Dedifferentiated amniotic fluid mesenchymal stem cell (primary cell): Measurements from ENCODE around the gene FAM24A.
"Not testable (repeated sequence)": the region's sequence is repeated elsewhere in the genome, so short reads cannot be mapped to it uniquely, and the experiment has no call there.

Source experiments
- DNase-seq: peaks from one replicate; pipeline ENCODE4 v3.0.0-alpha.2; 2016; ENCODE audit errors: extremely low spot score

Gene FAM24A

DNA sequence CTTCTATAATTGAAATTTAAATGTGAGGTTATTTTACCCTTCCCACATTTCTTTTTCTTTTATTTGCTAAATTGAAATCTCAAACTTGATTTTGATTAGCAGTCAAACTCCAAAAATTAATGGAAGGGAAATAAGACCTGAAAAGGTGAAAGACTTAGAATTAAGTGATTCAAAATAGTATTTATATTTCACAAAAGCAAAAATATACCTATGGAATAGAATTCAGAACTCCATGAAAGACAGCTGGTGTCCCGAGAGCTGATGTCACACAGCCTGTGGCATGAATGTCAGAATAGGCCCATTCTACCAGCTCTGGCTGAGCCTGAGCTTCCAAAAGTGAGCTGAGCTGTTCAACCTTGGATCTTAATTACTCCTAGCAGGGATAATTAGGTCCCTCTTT is at the start of gene FAM24A:
Gene FAM24A (plus strand): TSS at position 301 of the 400 bp plus-strand sequence. CDS start 1,025 bp downstream, outside the sequence.
- DNase-seq = no peak

DNA sequence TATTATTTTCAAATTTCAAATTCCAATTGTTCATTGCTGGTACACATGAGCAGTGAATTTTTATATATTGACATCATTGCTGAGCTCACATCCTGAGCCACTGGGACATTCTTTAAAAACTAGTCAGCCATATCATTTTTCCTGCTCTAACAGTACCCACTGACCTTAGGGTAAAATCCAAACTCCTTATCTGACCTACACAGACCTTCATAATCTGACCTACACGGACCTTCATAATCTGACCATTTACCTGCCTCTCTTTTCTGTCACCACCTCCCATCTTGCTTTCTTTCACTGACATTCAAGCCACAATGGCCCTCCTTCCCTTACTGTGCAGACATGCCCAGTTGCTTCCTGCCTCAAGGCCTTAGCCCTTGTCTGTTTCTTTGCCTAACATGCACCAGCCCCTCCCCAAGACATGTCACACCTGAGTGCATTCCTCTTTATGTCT is 48.7 kb upstream of the FAM24A start:
- DNase-seq = peak; percentile 42

DNA sequence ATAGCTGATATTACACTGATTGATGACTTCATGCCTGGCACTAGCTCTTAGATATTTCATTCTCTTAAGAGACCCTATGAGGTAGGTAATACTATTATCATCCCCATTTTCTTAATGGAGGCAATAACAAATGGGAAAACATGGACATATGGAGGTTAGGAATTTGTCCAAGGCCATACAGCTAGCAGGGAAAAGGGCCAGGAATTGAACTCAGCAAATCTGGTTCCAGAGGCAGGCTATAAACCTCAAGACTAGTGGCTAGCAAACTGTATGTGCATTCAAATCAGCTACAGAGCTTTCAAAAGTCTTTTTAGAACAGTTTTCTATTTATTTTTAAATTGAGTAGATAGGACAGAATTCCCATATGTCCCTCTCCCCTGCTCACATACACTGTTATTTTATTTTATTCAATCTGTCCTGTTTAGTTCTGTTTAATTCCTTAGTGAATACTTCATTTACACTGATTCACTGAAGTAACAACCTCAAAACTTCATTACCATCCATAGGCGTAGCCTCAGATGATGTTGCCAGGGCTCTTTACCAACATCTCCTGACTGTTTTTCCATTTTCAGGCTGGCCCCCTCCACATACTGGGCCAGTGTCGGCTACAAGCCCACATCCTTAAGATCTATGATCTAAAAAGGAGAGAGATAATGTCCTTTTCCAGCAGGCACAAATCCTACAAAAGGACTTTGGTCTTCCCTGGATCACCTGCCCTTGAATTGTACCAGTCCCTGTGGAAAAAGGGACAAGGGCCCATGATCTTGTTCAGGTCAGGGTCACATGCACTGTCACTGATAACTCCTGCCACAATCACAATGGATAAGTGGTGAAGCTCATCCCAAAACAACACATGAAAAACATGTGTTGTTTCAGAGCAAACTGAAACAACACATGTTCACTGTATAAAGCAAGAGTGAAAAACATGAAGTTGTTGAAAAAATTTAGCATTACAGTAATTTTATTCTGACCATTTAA is 46.9 kb upstream of the FAM24A start:
- no peak for DNase-seq

- DNase-seq = no peak
These were observed 46.2 kb upstream of the FAM24A start for GRCh38 chr10:122864194-122864592.

GRCh38 chr10:122864901-122865300 is 45.5 kb upstream of the FAM24A start:
- DNase-seq = peak; percentile 27

- DNase-seq = not testable (repeated sequence)
These were observed 43.5 kb upstream of the FAM24A start for GRCh38 chr10:122866757-122867482.

GRCh38 chr10:122868768-122869167 is 41.6 kb upstream of the FAM24A start:
- DNase-seq = not testable (repeated sequence)

- DNase-seq = not testable (repeated sequence)
These were observed 38.5 kb upstream of the FAM24A start for GRCh38 chr10:122871947-122872346.

DNA sequence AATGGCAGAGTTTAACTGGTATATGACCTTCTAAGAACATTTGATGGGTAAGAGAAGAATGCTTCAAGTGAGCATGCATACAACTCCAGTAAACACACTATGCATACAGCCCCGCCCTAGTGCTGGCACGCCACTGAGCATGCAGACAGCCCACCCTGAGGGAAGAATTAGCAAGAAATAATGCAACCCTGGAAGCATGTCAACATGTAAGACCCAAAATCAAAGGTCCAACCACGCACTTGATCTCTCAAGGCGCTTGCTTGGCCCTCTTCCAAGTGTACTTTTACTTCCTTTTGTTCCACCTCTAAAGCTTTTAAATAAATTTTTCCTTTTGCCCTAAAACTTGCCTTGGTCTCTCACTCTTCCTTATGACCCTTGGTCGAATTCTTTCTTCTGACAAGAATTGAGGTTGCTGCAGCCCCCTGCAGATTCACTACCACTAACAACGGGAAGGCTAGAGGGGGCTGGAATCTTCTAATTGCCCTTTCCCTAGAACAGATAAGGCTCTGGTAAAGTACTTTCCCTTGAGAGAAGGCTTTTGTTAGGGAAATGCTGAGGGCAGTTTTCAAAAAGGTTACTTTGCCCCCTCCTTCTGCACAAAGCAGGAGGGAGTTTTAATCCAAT is 34.5 kb upstream of the FAM24A start:
- no peak for DNase-seq

DNA sequence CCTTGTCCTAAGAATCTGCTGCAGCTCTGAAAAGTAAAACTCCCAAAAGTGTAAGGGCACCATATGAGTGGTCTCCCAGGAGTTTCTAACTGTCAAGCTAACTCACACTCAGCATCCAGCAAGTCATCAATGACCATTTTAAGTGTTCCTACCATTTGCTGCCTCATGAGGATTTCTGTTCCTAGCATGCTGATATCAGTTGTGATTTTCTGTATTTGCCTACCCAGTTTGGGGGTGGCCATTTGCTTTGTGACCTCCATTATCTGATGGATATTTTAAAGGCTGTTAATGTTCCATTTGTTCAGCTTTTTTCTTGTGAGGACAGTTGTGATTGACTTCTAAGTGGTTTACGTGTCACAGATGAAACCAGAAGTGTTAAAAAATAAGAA is 33.9 kb upstream of the FAM24A start:
- no peak for DNase-seq

DNA sequence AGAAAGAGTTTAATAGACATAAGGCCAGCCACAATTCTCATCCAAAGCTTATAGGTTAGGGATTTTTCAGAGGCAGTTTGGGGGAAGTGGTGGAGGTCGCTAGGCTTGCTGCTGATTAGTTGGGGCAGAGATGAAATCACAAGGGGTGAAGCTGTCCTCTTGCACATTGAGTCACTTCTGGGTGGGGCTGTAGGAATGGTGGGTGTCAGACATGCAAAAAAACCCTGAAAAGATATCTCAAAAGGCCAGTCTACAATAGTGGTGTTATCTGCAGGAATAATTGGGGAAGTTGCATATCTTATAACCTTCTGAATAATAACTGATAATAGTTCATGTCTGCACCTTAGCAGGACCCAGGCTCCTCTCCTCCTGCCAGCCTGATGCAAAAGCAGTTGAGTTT is 33.1 kb upstream of the FAM24A start:
- DNase-seq = no peak

GRCh38 chr10:122878799-122879338 is 31.5 kb upstream of the FAM24A start:
- DNase-seq = no peak

GRCh38 chr10:122879339-122880273 is 30.8 kb upstream of the FAM24A start, which contains the start of gene FAM24B:
Gene FAM24B (minus strand): TSS chr10:122879581. CDS start chr10:122850515, 29,066 bp downstream.
- peak; percentile 98 for DNase-seq

DNA sequence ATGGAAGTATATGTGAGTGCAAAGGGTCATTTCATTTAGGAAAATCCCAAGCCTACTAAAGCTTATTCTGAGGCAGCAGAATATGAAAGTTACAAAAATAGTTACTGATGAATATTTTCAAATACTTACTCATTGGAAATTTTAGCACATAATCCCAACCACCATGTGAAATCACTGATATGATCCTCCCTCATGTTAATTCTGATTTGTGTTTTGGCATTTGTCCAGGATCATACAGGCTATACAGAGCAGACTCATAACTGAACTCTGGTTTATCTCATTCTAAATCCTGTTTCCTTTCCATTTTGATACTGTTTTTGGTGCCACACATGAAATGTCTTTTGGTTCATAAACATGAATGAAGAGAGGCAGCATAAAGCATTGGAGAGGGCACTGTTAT is 27.6 kb upstream of the FAM24A start:
- DNase-seq = no peak

- no peak for DNase-seq
These were observed 26.2 kb upstream of the FAM24A start for GRCh38 chr10:122884166-122884565.

DNA sequence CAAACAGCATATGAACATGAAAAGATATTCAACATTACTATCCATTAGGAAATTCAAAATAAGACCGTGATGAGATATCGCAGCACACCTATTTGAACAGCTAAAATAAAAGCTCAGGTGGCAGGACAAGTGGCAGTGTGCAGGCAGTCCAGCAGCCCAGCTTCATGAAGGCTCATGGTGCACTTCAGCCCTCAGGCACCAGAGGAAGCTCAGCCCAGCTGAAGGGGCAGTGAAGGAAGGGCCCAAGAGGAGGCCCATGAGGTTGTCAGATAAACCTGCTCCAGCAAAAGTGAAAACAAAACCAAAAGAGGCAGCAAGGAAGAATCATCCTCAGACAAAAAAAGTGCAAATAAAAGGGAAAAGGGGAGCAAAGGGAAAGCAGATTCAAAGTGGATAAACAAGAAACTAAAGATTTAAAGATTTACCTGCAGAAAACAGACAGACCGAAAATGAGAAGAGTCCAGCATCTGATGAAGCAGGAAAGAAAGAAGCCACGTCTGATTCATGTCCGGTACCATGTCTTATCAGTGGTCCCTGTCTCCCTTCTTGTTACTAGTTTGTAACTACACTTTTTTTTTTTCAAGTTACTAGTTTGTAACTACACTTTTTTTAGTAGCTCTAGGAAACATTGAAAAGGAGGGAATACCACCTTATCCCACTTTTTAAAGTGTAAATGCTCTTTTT is 16.0 kb upstream of the FAM24A start:
- no peak for DNase-seq

- DNase-seq = not testable (repeated sequence)
These were observed 6.5 kb upstream of the FAM24A start for GRCh38 chr10:122903861-122904260.

DNA sequence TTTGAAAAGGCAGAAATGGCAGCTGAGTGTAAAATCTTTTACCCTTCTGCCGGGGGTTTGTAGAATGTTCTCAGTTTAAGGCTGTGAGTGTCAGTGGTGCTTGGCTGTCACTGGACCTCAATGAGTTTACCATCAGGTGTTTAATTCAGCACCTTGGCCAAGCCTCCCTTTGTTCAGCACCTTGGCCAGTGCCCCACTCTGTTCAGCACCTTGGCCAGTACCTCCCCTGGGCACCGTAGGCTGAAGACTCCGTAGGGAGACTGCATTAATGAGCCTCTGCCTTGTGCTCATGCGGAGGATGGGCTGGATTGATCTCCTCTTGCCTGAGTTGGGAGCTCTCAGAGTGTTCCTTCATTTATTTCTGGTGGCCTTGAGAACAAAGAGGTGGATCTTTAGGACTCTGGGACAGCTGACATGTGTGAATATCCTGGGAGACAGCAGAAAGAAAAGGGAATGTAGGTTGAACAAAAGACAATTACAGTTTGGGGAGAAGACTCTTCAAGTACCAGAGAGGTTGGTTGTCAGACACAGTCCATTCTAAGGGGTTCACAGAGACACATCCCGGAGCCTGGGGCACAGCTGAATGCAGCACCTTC is 1.6 kb downstream of the FAM24A start:
- DNase-seq = no peak

- no peak for DNase-seq
These were observed 5.3 kb downstream of the FAM24A start for GRCh38 chr10:122915700-122916099.

- no peak for DNase-seq
These were observed 19.7 kb downstream of the FAM24A start for GRCh38 chr10:122930140-122930539.
